B cell (primary cell): Measurements from ENCODE around the gene XYLT1. TPM values are rescaled to one million over a fixed set of nuclear protein-coding genes. Genes with fewer than 3 reads are reported as not detected.

Experiments used
- ATAC-seq: fragments of 200-7000 bp; cut with Tn5 transposase; one replicate; pipeline ENCODE4 v1.10.0; 2021; ENCODE audit warnings: low read depth, mild to moderate bottlenecking, moderate number of reproducible peaks, moderate library complexity
- CTCF ChIA-PET: fragments of 350-600 bp; sonication (Branson Sonifier 250); formaldehyde crosslinking; loops from one replicate; lab custom pipeline; 2021; ENCODE audit warnings: antibody characterized with exemption, inconsistent platforms; lab: Charles Lee
- POLR2A ChIA-PET: fragments of 350-600 bp; sonication (Branson Sonifier 250); formaldehyde crosslinking; loops from one replicate; lab custom pipeline; 2021; ENCODE audit warnings: antibody characterized with exemption; lab: Charles Lee
- DNase-seq: peaks from one replicate; pipeline ENCODE4 v3.0.0; 2013
- H2AFZ ChIP-seq: 2 replicates; pipeline ENCODE4 v1.6.1; 2012; ENCODE audit warnings: mild to moderate bottlenecking, low read depth, low read length; ENCODE audit not compliant: insufficient read depth, poor library complexity, severe bottlenecking
- H3K27ac ChIP-seq, 2 donors: 1 replicate in 1 of 2; 2 replicates in 1 of 2; pipeline ENCODE4 v1.5.1; 2012 to 2013; ENCODE audit warnings: low read length in 2 of 2, mild to moderate bottlenecking in 2 of 2, moderate library complexity in 1 of 2
- H3K27me3 ChIP-seq, 4 experiments: fragments of 200-600 bp in 1 of 4; sonication (generic) in 1 of 4; replicated peaks in 1 of 4; 1 replicate in 2 of 4; 2 replicates in 2 of 4; pipeline versions ENCODE4 v1.6.1 to v1.7.0; 2013 to 2016; ENCODE audit warnings: low read length in 3 of 4, mild to moderate bottlenecking in 2 of 4, mixed read lengths in 1 of 4, moderate library complexity in 1 of 4; ENCODE audit not compliant: insufficient read depth in 4 of 4, control insufficient read depth in 3 of 4; ENCODE audit errors: control extremely low read depth in 1 of 4
- H3K36me3 ChIP-seq, 2 experiments: replicated peaks in 1 of 2; 1 replicate in 1 of 2; 2 replicates in 1 of 2; pipeline versions ENCODE4 v1.6.1 to v1.7.1; 2013; ENCODE audit warnings: low read length in 1 of 2; ENCODE audit not compliant: insufficient read depth in 2 of 2, control insufficient read depth in 1 of 2; ENCODE audit errors: control extremely low read depth in 1 of 2, extremely low read depth in 1 of 2
- H3K4me1 ChIP-seq, 2 donors: fragments of 200-600 bp in 1 of 2; sonication (generic) in 1 of 2; 1 replicate in 1 of 2; 2 replicates in 1 of 2; pipeline versions ENCODE4 v1.5.1 to v1.6.1; 2013 to 2017; ENCODE audit warnings: low read length in 2 of 2; ENCODE audit not compliant: control insufficient read depth in 2 of 2, insufficient read depth in 2 of 2
- H3K4me2 ChIP-seq: replicated peaks from 2 replicates; pipeline ENCODE3; 2012; ENCODE audit warnings: mild to moderate bottlenecking, low read depth, low read length; ENCODE audit not compliant: poor library complexity, severe bottlenecking
- H3K4me3 ChIP-seq, 5 experiments: fragments of 200-600 bp in 1 of 5; sonication (generic) in 1 of 5; 1 replicate in 3 of 5; 2 replicates in 2 of 5; pipeline versions ENCODE4 v1.5.1 to v1.7.0; 2011 to 2016; ENCODE audit warnings: low read length in 4 of 5, mild to moderate bottlenecking in 4 of 5, low read depth in 2 of 5, control low read depth in 1 of 5, moderate library complexity in 1 of 5; ENCODE audit not compliant: insufficient read depth in 1 of 5; ENCODE audit errors: control extremely low read depth in 1 of 5, extremely low read depth in 1 of 5
- H3K79me2 ChIP-seq: fragments of 200-600 bp; sonication (generic); one replicate; pipeline ENCODE4 v1.6.0; 2016; ENCODE audit warnings: low read length; ENCODE audit not compliant: control insufficient read depth, insufficient read depth
- H3K9ac ChIP-seq: fragments of 200-600 bp; sonication (generic); 2 replicates; pipeline ENCODE4 v1.6.1; 2017; ENCODE audit warnings: mild to moderate bottlenecking, low read length, moderate library complexity
- H3K9me3 ChIP-seq, 3 donors: one replicate each; pipeline versions ENCODE4 v1.6.1 to v1.7.1; 2013; ENCODE audit warnings: low read length in 2 of 3; ENCODE audit not compliant: control insufficient read depth in 2 of 3, insufficient read depth in 1 of 3; ENCODE audit errors: control extremely low read depth in 1 of 3
- H4K20me1 ChIP-seq: 2 replicates; pipeline ENCODE4 v1.6.0; 2012; ENCODE audit warnings: mild to moderate bottlenecking, low read length; ENCODE audit not compliant: insufficient read depth, control insufficient read depth, poor library complexity, severe bottlenecking
- H3K27ac Mint-ChIP-seq: one replicate; pipeline ENCODE4 v1.8.0; 2021; ENCODE audit warnings: mixed read lengths
- H3K27me3 Mint-ChIP-seq: one replicate; pipeline ENCODE4 v1.8.0; 2021; ENCODE audit warnings: mixed read lengths
- H3K4me1 Mint-ChIP-seq: one replicate; pipeline ENCODE4 v1.8.0; 2021; ENCODE audit warnings: mixed read lengths
- H3K4me3 Mint-ChIP-seq: one replicate; pipeline ENCODE4 v1.8.0; 2021; ENCODE audit warnings: mixed read lengths
- H3K9me3 Mint-ChIP-seq: one replicate; pipeline ENCODE4 v1.8.0; 2022; ENCODE audit warnings: mixed read lengths; ENCODE audit not compliant: insufficient read depth
- EZH2 ChIP-seq: IDR thresholded peaks from 2 replicates; pipeline ENCODE4 v1.6.1; 2012; ENCODE audit warnings: borderline replicate concordance, low read depth, mild to moderate bottlenecking, moderate library complexity, low read length; ENCODE audit not compliant: insufficient read depth, poor library complexity, severe bottlenecking
- WGBS: methylation state at CpG from one replicate; pipeline ENCODE4 v1.1.5; 2013; ENCODE audit warnings: missing lambda C conversion rate; ENCODE audit not compliant: insufficient coverage; 5-methylcytosine and 5-hydroxymethylcytosine counted together
- intact Hi-C: fragments of 100-400 bp; cut with micrococcal nuclease; formaldehyde crosslinking; loops from one replicate; pipeline ENCODE4 v1.10.0; 2022
- polyA plus RNA-seq: library from polyadenylated mRNA; depleted of rRNA; stranded (reverse); fragments of >200 nt; gene quantifications from 2 replicates; pipeline ENCODE4 v1.2.3, GENCODE V29; 2012
- total RNA-seq, 2 donors: library from RNA; stranded (reverse); fragments of 120-200 nt in 1 of 2; gene quantifications; 1 replicate in 1 of 2; 2 replicates in 1 of 2; pipeline versions ENCODE4 v1.2.3 to v1.2.4, GENCODE V29; 2013 to 2022
- TF ChIP-seq, protein P1 (sequence below): fragments of 200-600 bp; IDR thresholded peaks from one replicate; pipeline ENCODE4 v1.8.0; 2022; ENCODE audit warnings: antibody characterized with exemption, mild to moderate bottlenecking

The XYLT1 gene
- total and polyA plus RNA-seq, 2 donors (not counting 1 experiment from before 2014, with no cell fraction given) = 8.7 to 59.6 TPM

GRCh38 chr16:17270683-17271109, 200.1 kb downstream of the XYLT1 start:
- Histone ChIP-seq H3K27ac (no peak overlapping the region), H4K20me1 (peaks cover 56% of the 10 kb centered on the region), H3K9ac (no peak overlapping the region), H3K4me1 (peaks cover 12 to 21% of the 10 kb centered on the region in 2 donors), H3K36me3 (peaks cover 0 to 3% of the 10 kb centered on the region in 2 experiments), H3K27me3 (no peaks in the 10 kb centered on the region), H3K79me2 (peaks cover 75% of the 10 kb centered on the region), H2AFZ (no peak overlapping the region), H3K4me2 (no peak overlapping the region), H3K9me3 (no peaks in the 10 kb centered on the region), H3K4me3 (no peak overlapping the region)
- Mint-ChIP-seq H3K27me3 (no peaks in the 10 kb centered on the region), H3K4me3 (no peak overlapping the region), H3K4me1 (peaks cover 44% of the 10 kb centered on the region), H3K9me3 (no peaks in the 10 kb centered on the region), H3K27ac (no peak overlapping the region)
- ChIA-PET POLR2A (no interaction called here), CTCF (no interaction called here)
- WGBS = 98% methylated on average over 5 of the region's 6 CpGs
- no peak for TF ChIP-seq EZH2
- TF ChIP-seq, protein P1, sequence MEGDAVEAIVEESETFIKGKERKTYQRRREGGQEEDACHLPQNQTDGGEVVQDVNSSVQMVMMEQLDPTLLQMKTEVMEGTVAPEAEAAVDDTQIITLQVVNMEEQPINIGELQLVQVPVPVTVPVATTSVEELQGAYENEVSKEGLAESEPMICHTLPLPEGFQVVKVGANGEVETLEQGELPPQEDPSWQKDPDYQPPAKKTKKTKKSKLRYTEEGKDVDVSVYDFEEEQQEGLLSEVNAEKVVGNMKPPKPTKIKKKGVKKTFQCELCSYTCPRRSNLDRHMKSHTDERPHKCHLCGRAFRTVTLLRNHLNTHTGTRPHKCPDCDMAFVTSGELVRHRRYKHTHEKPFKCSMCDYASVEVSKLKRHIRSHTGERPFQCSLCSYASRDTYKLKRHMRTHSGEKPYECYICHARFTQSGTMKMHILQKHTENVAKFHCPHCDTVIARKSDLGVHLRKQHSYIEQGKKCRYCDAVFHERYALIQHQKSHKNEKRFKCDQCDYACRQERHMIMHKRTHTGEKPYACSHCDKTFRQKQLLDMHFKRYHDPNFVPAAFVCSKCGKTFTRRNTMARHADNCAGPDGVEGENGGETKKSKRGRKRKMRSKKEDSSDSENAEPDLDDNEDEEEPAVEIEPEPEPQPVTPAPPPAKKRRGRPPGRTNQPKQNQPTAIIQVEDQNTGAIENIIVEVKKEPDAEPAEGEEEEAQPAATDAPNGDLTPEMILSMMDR = no peak
- intact Hi-C loops = no loop called here
- DNase-seq (no peak), ATAC-seq (no peak)

- H3K27ac Mint-ChIP-seq = peak overlapping the region; percentile 7
- no peak overlapping the region for H2AFZ ChIP-seq
- no peak overlapping the region for H3K9ac ChIP-seq
- TF ChIP-seq EZH2 = no peak
- TF ChIP-seq, protein P1 = no peak
- no peaks in the 10 kb centered on the region for H3K27me3 Mint-ChIP-seq
- no peak overlapping the region for H3K4me3 ChIP-seq
- peaks cover 74% of the 10 kb centered on the region for H3K79me2 ChIP-seq
- 82% methylated on average over 2 of the region's 3 CpGs for WGBS
- peaks cover 38% of the 10 kb centered on the region for H3K4me1 Mint-ChIP-seq
- peaks cover 0 to 3% of the 10 kb centered on the region in 2 experiments for H3K36me3 ChIP-seq
- peaks cover 50% of the 10 kb centered on the region for H4K20me1 ChIP-seq
- no peaks in the 10 kb centered on the region for H3K9me3 Mint-ChIP-seq
- POLR2A ChIA-PET = no interaction called here
- H3K27ac ChIP-seq = no peak overlapping the region
- intact Hi-C loops = no loop called here
- H3K27me3 ChIP-seq = no peaks in the 10 kb centered on the region
- no peaks in the 10 kb centered on the region for H3K9me3 ChIP-seq
- ATAC-seq (no peak), DNase-seq (no peak)
- H3K4me3 Mint-ChIP-seq = no peak overlapping the region
- H3K4me1 ChIP-seq = peaks cover 6 to 15% of the 10 kb centered on the region in 2 donors
- H3K4me2 ChIP-seq = no peak overlapping the region
- CTCF ChIA-PET = interaction anchor here (2.5 kb wide), 1 partner anchor 9 kb away, joined by 10 read pairs; no protein-coding TSS in a partner anchor
Measured at GRCh38 chr16:17270111-17270510, 200.6 kb downstream of the XYLT1 start.
